ENCODE measurements around the gene TRANK1.

- TF ChIP-seq, protein P1, sequence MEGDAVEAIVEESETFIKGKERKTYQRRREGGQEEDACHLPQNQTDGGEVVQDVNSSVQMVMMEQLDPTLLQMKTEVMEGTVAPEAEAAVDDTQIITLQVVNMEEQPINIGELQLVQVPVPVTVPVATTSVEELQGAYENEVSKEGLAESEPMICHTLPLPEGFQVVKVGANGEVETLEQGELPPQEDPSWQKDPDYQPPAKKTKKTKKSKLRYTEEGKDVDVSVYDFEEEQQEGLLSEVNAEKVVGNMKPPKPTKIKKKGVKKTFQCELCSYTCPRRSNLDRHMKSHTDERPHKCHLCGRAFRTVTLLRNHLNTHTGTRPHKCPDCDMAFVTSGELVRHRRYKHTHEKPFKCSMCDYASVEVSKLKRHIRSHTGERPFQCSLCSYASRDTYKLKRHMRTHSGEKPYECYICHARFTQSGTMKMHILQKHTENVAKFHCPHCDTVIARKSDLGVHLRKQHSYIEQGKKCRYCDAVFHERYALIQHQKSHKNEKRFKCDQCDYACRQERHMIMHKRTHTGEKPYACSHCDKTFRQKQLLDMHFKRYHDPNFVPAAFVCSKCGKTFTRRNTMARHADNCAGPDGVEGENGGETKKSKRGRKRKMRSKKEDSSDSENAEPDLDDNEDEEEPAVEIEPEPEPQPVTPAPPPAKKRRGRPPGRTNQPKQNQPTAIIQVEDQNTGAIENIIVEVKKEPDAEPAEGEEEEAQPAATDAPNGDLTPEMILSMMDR (IDR thresholded peaks at IDR 0.05): no peak
- no peak for TF ChIP-seq POLR2A (IDR thresholded peaks at IDR 0.05)
Observed at GRCh38 chr3:36956155-36956554, 11.3 kb upstream of the TRANK1 start.

Measured in heart left ventricle (tissue), 13 donors.